GM21381 (cell line): ENCODE results near the gene PIMREG.

Experiments
- ATAC-seq: cut with Tn5 transposase; IDR thresholded peaks from one replicate; pipeline ENCODE4 v1.9.1; 2021; ENCODE audit warnings: mild to moderate bottlenecking, moderate library complexity; ENCODE audit not compliant: unreplicated experiment

Gene PIMREG

GRCh38 chr17:6497496-6498221 lies 53.4 kb downstream of the PIMREG start:
- ATAC-seq, result no peak

- ATAC-seq, result no peak
Observed at GRCh38 chr17:6498356-6498755, 54.1 kb downstream of the PIMREG start.

GRCh38 chr17:6498901-6499540 lies 54.8 kb downstream of the PIMREG start:
- no peak for ATAC-seq
